Mucosa of rectum (tissue), 2 donors: ENCODE measurements around the gene ALG12.

ENCODE experiments used
- H3K27ac ChIP-seq, 2 donors: one replicate each; pipeline ENCODE4 v1.7.0; 2013; ENCODE audit warnings: inconsistent platforms in 2 of 2, low read depth in 2 of 2, low read length in 2 of 2
- H3K27me3 ChIP-seq, 2 donors: one replicate each; pipeline ENCODE4 v1.7.0; 2013; ENCODE audit warnings: low read length in 2 of 2; ENCODE audit not compliant: control insufficient read depth in 2 of 2, insufficient read depth in 2 of 2
- H3K36me3 ChIP-seq, 2 donors: one replicate each; pipeline ENCODE4 v1.7.0; 2013; ENCODE audit warnings: low read length in 2 of 2; ENCODE audit not compliant: control insufficient read depth in 2 of 2, insufficient read depth in 2 of 2
- H3K4me1 ChIP-seq, 2 donors: one replicate each; pipeline ENCODE4 v1.7.0; 2013; ENCODE audit warnings: low read length in 2 of 2, mild to moderate bottlenecking in 1 of 2; ENCODE audit not compliant: control insufficient read depth in 2 of 2, insufficient read depth in 2 of 2
- H3K4me3 ChIP-seq, 2 donors: one replicate each; pipeline ENCODE4 v1.7.0; 2013; ENCODE audit warnings: low read length in 2 of 2
- H3K9ac ChIP-seq, 2 donors: one replicate each; pipeline ENCODE4 v1.7.0; 2013; ENCODE audit warnings: low read length in 2 of 2, low read depth in 1 of 2, mild to moderate bottlenecking in 1 of 2
- H3K9me3 ChIP-seq, 2 donors: one replicate each; pipeline ENCODE4 v1.7.0; 2013; ENCODE audit warnings: low read length in 2 of 2; ENCODE audit not compliant: control insufficient read depth in 2 of 2
- donor health status: healthy.
- donor health status: Normal muscosa, but diverticular disease.

The ALG12 gene

DNA sequence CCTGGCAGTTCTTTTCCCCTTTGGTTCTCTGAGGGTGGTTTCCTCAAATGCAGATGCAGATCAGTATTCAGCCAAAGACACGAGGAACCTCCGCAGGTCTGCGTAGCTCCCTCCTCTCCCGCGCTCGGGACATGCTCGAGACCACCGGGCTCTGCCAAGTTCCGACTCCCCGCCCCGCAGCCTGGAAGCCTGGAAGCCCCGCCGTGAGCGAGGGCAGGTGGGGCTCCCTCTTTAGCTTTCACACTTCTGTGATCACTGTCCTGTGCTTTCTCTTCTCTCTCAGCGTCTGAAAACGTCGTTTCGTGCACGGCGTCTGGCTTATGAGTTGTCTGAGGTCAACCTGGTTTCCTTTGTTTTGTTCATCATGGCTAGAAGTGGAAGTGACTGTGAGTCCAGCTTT is 38.0 kb downstream of the ALG12 start:
- H3K9me3 ChIP-seq = no peaks in the 10 kb centered on the region
- no peak overlapping the region for H3K4me3 ChIP-seq
- no peaks in the 10 kb centered on the region for H3K4me1 ChIP-seq
- no peak overlapping the region for H3K9ac ChIP-seq
- no peaks in the 10 kb centered on the region for H3K27me3 ChIP-seq
- H3K36me3 ChIP-seq = peaks cover 6 to 19% of the 10 kb centered on the region in 2 donors
- H3K27ac ChIP-seq = no peak overlapping the region

DNA sequence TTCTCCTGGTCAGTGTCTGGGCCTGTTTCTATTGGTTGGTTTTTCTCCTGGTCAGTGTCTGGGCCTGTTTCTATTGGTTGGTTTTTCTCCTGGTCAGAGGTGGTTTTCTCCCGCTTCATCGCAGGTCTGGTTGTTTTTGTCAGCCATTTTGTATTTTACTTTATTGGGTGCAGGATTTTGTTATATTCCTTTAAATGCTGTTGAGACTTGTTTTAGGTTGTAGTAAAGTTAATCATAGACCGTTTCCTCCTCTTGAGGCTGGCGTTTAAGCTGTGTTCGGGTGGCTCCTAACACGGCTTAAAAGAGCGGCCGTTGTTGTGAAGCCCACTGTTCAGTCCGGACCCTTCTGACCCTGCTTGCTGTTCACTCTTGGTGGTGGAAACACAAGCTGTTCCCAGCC is 38.4 kb downstream of the ALG12 start:
- Histone ChIP-seq H3K4me3 (no peak overlapping the region), H3K36me3 (peaks cover 6 to 15% of the 10 kb centered on the region in 2 donors), H3K9me3 (no peaks in the 10 kb centered on the region), H3K27ac (no peak overlapping the region), H3K27me3 (no peaks in the 10 kb centered on the region), H3K9ac (no peak overlapping the region), H3K4me1 (no peaks in the 10 kb centered on the region)

DNA sequence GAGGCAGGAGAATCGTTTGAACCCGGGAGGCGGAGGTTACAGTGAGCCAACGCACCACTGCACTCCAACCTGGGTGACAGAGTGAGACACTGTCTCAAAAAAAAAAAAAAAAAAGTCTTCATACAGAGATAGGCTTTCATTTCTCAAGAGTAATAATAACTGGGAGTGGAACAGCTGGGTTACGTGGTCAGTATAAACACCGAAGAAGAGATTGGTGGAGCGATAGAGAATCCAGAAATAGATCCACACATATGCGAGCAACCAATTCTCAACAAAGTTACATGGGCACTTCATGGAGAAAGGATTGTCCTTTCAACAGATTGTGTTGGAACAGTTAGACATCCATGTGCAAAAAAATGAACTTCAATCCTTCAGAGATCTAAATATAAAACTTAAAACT is 40.0 kb downstream of the ALG12 start:
- no peaks in the 10 kb centered on the region for H3K9me3 ChIP-seq
- no peaks in the 10 kb centered on the region for H3K36me3 ChIP-seq
- no peaks in the 10 kb centered on the region for H3K4me1 ChIP-seq
- no peaks in the 10 kb centered on the region for H3K27me3 ChIP-seq
- no peak overlapping the region for H3K9ac ChIP-seq
- no peak overlapping the region for H3K4me3 ChIP-seq
- no peak overlapping the region for H3K27ac ChIP-seq

DNA sequence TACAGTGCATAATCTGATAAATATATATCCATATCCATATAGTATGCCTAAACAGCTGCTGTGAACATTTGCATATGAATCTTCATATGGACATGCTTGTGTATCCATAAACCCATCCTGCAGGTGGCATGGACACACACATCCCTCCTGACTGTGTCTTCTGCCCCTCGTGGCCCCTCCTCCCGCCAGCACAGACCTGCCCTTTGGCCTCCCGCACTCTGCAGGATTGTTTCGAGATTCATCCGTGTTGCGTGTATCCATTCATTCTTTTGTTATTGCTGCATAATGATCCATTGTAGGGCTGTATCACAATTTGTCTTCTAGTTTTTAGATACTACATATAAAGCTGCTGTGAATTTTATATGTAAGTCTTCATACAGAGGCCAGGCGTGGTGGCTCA is 40.6 kb downstream of the ALG12 start:
- Histone ChIP-seq H3K9me3 (no peaks in the 10 kb centered on the region), H3K27me3 (no peaks in the 10 kb centered on the region), H3K36me3 (no peaks in the 10 kb centered on the region), H3K9ac (no peak overlapping the region), H3K4me3 (no peak overlapping the region), H3K4me1 (no peaks in the 10 kb centered on the region), H3K27ac (no peak overlapping the region)

DNA sequence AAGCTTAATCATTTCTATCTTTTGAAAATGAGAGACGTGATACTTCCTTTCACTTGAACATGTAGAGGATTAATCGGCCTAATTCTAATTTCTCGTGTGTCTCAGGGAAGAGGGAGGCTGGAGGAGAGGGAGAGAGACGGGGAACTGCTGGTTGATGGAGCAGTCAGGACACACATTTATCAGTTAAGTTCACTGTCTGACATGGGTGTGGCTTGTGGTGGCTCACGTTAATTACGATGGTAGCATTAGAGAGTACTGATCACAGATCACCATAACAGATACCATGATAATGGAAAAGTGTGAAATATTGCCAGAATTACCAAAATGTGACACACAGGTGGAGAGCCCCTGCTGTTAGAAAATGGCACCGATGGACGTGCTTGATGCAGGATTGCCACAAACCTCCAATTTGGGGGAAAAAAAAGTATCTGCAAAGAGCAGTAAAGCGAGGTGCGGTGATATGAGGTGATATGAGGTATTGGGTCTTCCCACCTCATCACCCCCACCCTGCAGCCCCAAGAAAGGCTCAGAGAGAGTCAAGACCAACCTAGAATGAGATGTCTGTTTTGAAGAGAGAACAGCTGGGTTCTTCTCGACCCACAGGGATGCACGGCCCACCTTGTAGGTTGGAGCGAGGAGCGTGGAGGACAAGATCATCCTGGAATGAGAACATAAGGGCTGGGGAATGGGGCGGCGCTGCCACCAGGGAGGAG is 44.9 kb downstream of the ALG12 start:
- Histone ChIP-seq H3K27me3 (no peaks in the 10 kb centered on the region), H3K9me3 (no peaks in the 10 kb centered on the region), H3K27ac (no peak overlapping the region), H3K4me3 (no peak overlapping the region), H3K4me1 (no peaks in the 10 kb centered on the region), H3K36me3 (no peaks in the 10 kb centered on the region), H3K9ac (no peak overlapping the region)

DNA sequence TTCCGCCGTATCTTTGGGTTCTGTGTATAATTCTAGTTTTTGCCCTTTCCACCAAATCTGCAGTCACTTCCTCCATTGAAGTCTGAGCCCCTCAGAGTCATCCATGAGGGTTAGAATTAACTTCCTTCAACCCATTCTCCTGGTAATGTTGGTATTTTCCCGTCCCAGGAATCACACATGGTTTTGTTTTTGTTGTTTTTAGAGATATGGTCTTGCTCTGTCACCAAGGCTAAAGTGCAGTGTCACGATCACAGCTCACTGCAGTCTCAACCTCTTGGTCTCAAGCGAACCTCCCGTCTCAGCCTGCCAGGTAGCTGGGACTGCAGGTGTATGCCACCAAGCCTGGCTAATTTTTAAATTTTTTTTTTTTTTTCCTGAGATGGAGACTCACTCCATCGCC is 45.9 kb downstream of the ALG12 start:
- Histone ChIP-seq H3K9me3 (no peaks in the 10 kb centered on the region), H3K27me3 (no peaks in the 10 kb centered on the region), H3K4me3 (no peak overlapping the region), H3K36me3 (no peaks in the 10 kb centered on the region), H3K9ac (no peak overlapping the region), H3K4me1 (no peaks in the 10 kb centered on the region), H3K27ac (no peak overlapping the region)

DNA sequence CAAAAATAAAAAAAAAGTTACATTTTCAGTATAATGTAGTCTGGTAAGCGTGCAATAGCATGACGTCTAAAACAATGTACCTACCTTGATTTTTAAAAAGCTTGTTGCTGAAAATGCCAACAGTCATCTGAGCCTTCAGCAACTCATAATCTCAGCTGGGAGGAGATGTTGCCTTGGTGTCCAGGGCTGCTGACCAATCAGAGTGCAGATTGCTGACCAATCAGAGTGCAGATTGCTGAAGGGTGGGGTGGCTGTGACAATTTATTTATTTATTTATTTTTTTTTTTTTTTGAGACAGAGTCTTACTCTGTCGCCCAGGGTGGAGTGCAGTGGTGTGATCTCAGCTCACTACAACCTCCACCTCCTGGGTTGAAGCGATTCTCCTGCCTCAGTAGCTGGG is 46.8 kb downstream of the ALG12 start:
- no peaks in the 10 kb centered on the region for H3K4me1 ChIP-seq
- H3K9ac ChIP-seq = no peak overlapping the region
- no peak overlapping the region for H3K4me3 ChIP-seq
- peaks cover 0 to 3% of the 10 kb centered on the region in 2 donors for H3K9me3 ChIP-seq
- no peaks in the 10 kb centered on the region for H3K27me3 ChIP-seq
- H3K36me3 ChIP-seq = peaks cover 0 to 2% of the 10 kb centered on the region in 2 donors
- no peak overlapping the region for H3K27ac ChIP-seq

DNA sequence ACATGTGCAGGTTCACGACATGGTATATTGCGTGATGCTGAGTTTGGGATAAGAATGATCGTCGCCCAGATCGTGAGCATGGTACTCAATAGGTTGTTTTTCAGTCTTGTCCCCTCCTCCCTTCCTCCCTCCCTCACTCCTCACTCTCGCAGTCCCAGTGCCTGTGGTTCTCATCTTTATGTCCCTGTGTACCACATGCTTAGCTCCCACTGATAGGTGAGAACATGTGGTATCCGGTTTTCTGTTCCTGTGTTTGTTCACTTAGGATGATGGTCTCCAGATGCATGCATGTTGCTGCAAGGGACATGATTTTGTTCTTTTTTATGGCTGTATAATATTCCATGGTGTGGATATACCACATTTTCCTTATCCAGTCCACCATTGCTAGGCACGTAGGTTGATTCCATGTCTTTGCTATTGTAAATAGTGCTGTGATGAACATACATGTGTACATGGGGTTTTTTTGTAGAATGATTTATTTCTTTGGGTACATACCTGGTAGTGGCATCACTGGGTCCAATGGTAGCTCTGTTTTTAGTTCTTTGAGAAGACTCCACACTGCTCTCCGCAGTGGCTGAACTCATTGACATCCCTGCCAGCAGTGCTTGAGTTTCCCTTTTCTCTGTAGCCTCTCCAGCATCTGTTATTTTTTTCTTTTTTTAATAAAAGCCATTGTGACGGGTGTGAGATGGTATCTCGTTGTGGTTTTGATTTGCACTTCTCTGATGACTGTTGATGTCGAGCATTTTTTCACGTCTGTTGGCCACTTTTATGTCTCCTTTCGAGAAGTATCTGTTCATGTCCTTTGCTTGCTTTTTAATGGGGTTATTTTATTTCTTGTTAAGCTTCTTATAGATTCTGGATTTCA is 48.2 kb downstream of the ALG12 start:
- H3K27ac ChIP-seq = no peak overlapping the region
- peaks cover 0 to 2% of the 10 kb centered on the region in 2 donors for H3K36me3 ChIP-seq
- no peak overlapping the region for H3K4me3 ChIP-seq
- H3K4me1 ChIP-seq = no peaks in the 10 kb centered on the region
- peaks cover 0 to 8% of the 10 kb centered on the region in 2 donors for H3K9me3 ChIP-seq
- no peak overlapping the region for H3K9ac ChIP-seq
- no peaks in the 10 kb centered on the region for H3K27me3 ChIP-seq

DNA sequence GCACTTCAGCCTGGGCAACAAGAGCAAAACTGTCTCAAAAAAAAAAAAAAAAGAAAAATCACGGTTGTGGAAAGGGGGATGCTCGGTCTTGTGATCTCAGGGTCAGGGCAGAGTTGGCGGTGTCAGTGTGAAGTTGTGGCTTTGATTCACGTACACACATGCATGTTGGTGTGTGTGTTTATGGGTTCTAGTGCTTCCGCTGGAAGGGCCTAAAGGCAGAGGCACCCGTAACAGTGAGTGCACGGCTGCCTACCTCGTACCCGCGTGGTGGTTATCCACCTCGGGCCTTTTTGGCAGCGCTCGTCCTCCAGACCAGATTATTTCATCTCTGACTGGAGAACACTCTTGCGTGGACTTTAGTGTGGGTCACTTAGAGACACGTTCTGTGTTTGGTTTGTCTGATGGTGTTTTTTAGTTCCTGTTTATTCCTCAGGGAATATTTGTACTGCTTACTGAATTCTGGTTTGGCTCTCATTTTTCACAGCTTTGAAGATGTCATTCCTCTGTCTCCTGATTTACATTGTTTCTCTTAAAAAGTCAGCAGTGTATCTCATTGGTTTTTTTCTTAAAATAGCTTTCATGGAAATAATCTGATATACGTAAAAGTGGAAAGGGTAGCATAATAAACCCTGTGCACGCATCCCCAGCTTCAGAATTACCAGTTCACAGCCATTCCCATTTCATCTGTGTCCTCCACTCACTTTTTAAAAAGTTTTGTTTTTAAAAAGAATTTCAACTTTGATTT is 49.0 kb downstream of the ALG12 start:
- Histone ChIP-seq H3K4me3 (no peak overlapping the region), H3K9me3 (peaks cover 0 to 8% of the 10 kb centered on the region in 2 donors), H3K4me1 (no peaks in the 10 kb centered on the region), H3K27ac (no peak overlapping the region), H3K9ac (no peak overlapping the region), H3K27me3 (no peaks in the 10 kb centered on the region), H3K36me3 (peaks cover 0 to 2% of the 10 kb centered on the region in 2 donors)
